Mucosa of descending colon (tissue), 3 donors: ENCODE measurements around the gene CASP10. TPM values are rescaled to one million over a fixed set of nuclear protein-coding genes. Genes with fewer than 3 reads are reported as not detected.
A peak's percentile ranks its signal among the peaks of the same experiment; 100 is the strongest.

Experiments used
- ATAC-seq: fragments of 200-7000 bp; cut with Tn5 transposase; one replicate; pipeline ENCODE4 v1.9.1; 2020; ENCODE audit warnings: mild to moderate bottlenecking, moderate library complexity
- DNase-seq, 3 donors: peaks; one replicate each; pipeline ENCODE4 v3.0.0-alpha.2; 2020
- H3K36me3 ChIP-seq: fragments of 200-600 bp; one replicate; pipeline ENCODE4 v1.8.0; 2021; ENCODE audit warnings: low read depth, mild to moderate bottlenecking
- H3K4me1 ChIP-seq: fragments of 200-600 bp; one replicate; pipeline ENCODE4 v1.8.0; 2021; ENCODE audit warnings: low read depth, mild to moderate bottlenecking
- H3K4me3 ChIP-seq: fragments of 200-600 bp; one replicate; pipeline ENCODE4 v1.8.0; 2021; ENCODE audit warnings: mild to moderate bottlenecking
- H3K9me3 ChIP-seq: fragments of 200-600 bp; one replicate; pipeline ENCODE4 v1.8.0; 2021; ENCODE audit warnings: mild to moderate bottlenecking
- CTCF ChIP-seq: fragments of 200-600 bp; IDR thresholded peaks from one replicate; pipeline ENCODE4 v1.8.0; 2022; ENCODE audit warnings: antibody characterized with exemption, mild to moderate bottlenecking
- intact Hi-C, 2 donors: fragments of 100-400 bp; cut with DNase I in 1 of 2; cut with micrococcal nuclease in 1 of 2; formaldehyde crosslinking; loops; one replicate each; pipeline versions ENCODE4 v1.11.0 to v1.11.1; 2022; cut with DNase I, micrococcal nuclease
- total RNA-seq, 3 donors: library from RNA; stranded (reverse); fragmentation: NEBNext Ultra II Directional in 2 of 3; extraction: Animal tissue kit (Norgen Biotek cat#: 25700) in 2 of 3; gene quantifications; one replicate each; pipeline versions ENCODE4 v1.2.1 to v1.2.4, GENCODE V29; 2021 to 2023
- donor health status: DM: no; HTN: no; CAD: no; lungs with moderate emphysema.
- donor health status: DM: no; HTN: no; CAD: no.
- donor health status: DM: no; HTN: yes; CAD: no.

The CASP10 gene
- total RNA-seq, 3 donors from 2014 or later, result 38.6 to 66.1 (median 58.5) TPM

- ATAC-seq, result no peak
- Histone ChIP-seq H3K36me3 (no peaks in the 10 kb centered on the region), H3K4me1 (peaks cover 32% of the 10 kb centered on the region), H3K9me3 (no peaks in the 10 kb centered on the region), H3K4me3 (no peak overlapping the region)
- intact Hi-C loops, result no loop called here
- no peak for DNase-seq
- TF ChIP-seq CTCF, result no peak
Measured at GRCh38 chr2:201150454-201151020, 32.4 kb upstream of the CASP10 start.

GRCh38 chr2:201151127-201151981, 31.6 kb upstream of the CASP10 start:
- Histone ChIP-seq H3K4me3 (no peak overlapping the region), H3K36me3 (no peaks in the 10 kb centered on the region), H3K9me3 (no peaks in the 10 kb centered on the region), H3K4me1 (peaks cover 32% of the 10 kb centered on the region)
- intact Hi-C loops, result no loop called here
- no peak for TF ChIP-seq CTCF
- peak; percentile 22 for ATAC-seq
- DNase-seq, result no peak

- Histone ChIP-seq H3K9me3 (no peaks in the 10 kb centered on the region), H3K4me1 (peaks cover 31% of the 10 kb centered on the region), H3K4me3 (no peak overlapping the region), H3K36me3 (no peaks in the 10 kb centered on the region)
- intact Hi-C loops, result no loop called here
- no peak for TF ChIP-seq CTCF
- ATAC-seq (no peak), DNase-seq (no peak)
Measured at GRCh38 chr2:201152517-201152916, 30.4 kb upstream of the CASP10 start.

- H3K9me3 ChIP-seq, result no peaks in the 10 kb centered on the region
Measured at GRCh38 chr2:201152999-201153815, 29.7 kb upstream of the CASP10 start.

More at GRCh38 chr2:201152999-201153815, 29.7 kb upstream of the CASP10 start:
- TF ChIP-seq CTCF, result no peak
- no peaks in the 10 kb centered on the region for H3K36me3 ChIP-seq
- ATAC-seq (no peak), DNase-seq (no peak)
- peaks cover 30% of the 10 kb centered on the region for H3K4me1 ChIP-seq
- intact Hi-C loops, result no loop called here
- H3K4me3 ChIP-seq, result no peak overlapping the region
